ENCODE data around the gene SCML1. TPM values are rescaled to one million over a fixed set of nuclear protein-coding genes. Genes with fewer than 3 reads are reported as not detected.

Gene SCML1
- total RNA-seq, 1 experiment from 2014 or later, result 2.7 TPM

- RAD21 ChIA-PET (ENCODE audit: low non-redundant PET in 1 of 2, low total read pairs in 2 of 2, uncharacterized antibody in 2 of 2, unreplicated experiment in 2 of 2), result no interaction called here
- Histone ChIP-seq H4K20me1 (ENCODE audit: insufficient read depth) (no peaks in the 10 kb centered on the region), H3K4me1 (ENCODE audit: control insufficient read depth in 1 of 2, insufficient read depth in 2 of 2, low read length in 2 of 2) (no peaks in the 10 kb centered on the region), H3K27me3 (ENCODE audit: insufficient read depth, low read length) (no peaks in the 10 kb centered on the region), H3K36me3 (ENCODE audit: control insufficient read depth in 1 of 2, insufficient read depth in 2 of 2, low read length in 2 of 2) (no peaks in the 10 kb centered on the region), H3K4me3 (replicated peaks in 1 of 2; ENCODE audit: low read depth in 1 of 2, low read length in 2 of 2) (no peak overlapping the region), H3K9me2 (ENCODE audit: insufficient read depth) (no peaks in the 10 kb centered on the region), H2AFZ (ENCODE audit: low read depth, low read length, poor library complexity, severe bottlenecking) (no peak overlapping the region), H3K4me2 (ENCODE audit: low read length) (no peak overlapping the region), H3K9ac (ENCODE audit: low read length) (no peak overlapping the region), H3K79me2 (ENCODE audit: insufficient read depth, low read length) (no peaks in the 10 kb centered on the region), H3K9me3 (ENCODE audit: control insufficient read depth in 1 of 2, insufficient read depth in 1 of 2, low read depth in 1 of 2, low read length in 2 of 2) (no peaks in the 10 kb centered on the region), H3K27ac (ENCODE audit: low read depth, low read length) (no peak overlapping the region)
- ATAC-seq (no peak), DNase-seq (ENCODE audit: low read depth, low spot score) (no peak)
- intact Hi-C loops (cut with micrococcal nuclease), result no loop called here
- no TSS peak for BruUV-seq (replicated peaks)
- CTCF ChIA-PET, result no interaction called here
- POLR2A ChIA-PET, result no interaction called here
- TF ChIP-seq CEBPB (IDR thresholded peaks at IDR 0.05; ENCODE audit: low read depth), result no peak
- TF ChIP-seq TCF7L2 (IDR thresholded peaks at IDR 0.05; ENCODE audit: borderline replicate concordance, extremely low read depth, insufficient read depth, insufficient read length), result no peak
- TF ChIP-seq FOSL1 (IDR thresholded peaks at IDR 0.05; ENCODE audit: low read depth), result no peak
- TF ChIP-seq, protein P1, sequence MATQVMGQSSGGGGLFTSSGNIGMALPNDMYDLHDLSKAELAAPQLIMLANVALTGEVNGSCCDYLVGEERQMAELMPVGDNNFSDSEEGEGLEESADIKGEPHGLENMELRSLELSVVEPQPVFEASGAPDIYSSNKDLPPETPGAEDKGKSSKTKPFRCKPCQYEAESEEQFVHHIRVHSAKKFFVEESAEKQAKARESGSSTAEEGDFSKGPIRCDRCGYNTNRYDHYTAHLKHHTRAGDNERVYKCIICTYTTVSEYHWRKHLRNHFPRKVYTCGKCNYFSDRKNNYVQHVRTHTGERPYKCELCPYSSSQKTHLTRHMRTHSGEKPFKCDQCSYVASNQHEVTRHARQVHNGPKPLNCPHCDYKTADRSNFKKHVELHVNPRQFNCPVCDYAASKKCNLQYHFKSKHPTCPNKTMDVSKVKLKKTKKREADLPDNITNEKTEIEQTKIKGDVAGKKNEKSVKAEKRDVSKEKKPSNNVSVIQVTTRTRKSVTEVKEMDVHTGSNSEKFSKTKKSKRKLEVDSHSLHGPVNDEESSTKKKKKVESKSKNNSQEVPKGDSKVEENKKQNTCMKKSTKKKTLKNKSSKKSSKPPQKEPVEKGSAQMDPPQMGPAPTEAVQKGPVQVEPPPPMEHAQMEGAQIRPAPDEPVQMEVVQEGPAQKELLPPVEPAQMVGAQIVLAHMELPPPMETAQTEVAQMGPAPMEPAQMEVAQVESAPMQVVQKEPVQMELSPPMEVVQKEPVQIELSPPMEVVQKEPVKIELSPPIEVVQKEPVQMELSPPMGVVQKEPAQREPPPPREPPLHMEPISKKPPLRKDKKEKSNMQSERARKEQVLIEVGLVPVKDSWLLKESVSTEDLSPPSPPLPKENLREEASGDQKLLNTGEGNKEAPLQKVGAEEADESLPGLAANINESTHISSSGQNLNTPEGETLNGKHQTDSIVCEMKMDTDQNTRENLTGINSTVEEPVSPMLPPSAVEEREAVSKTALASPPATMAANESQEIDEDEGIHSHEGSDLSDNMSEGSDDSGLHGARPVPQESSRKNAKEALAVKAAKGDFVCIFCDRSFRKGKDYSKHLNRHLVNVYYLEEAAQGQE (IDR thresholded peaks at IDR 0.05; ENCODE audit: low read depth), result no peak
- no peak for TF ChIP-seq CBX3 (IDR thresholded peaks at IDR 0.05; ENCODE audit: low read depth)
- no peak for TF ChIP-seq POLR2A (IDR thresholded peaks at IDR 0.05; ENCODE audit: borderline replicate concordance, extremely low read depth, insufficient read depth, insufficient read length)
- TF ChIP-seq POLR2AphosphoS5 (IDR thresholded peaks at IDR 0.05; ENCODE audit: low read depth, low read length), result no peak
- TF ChIP-seq MAX (IDR thresholded peaks at IDR 0.05), result no peak
- TF ChIP-seq JUND (IDR thresholded peaks at IDR 0.05), result no peak
- TF ChIP-seq, protein P2, sequence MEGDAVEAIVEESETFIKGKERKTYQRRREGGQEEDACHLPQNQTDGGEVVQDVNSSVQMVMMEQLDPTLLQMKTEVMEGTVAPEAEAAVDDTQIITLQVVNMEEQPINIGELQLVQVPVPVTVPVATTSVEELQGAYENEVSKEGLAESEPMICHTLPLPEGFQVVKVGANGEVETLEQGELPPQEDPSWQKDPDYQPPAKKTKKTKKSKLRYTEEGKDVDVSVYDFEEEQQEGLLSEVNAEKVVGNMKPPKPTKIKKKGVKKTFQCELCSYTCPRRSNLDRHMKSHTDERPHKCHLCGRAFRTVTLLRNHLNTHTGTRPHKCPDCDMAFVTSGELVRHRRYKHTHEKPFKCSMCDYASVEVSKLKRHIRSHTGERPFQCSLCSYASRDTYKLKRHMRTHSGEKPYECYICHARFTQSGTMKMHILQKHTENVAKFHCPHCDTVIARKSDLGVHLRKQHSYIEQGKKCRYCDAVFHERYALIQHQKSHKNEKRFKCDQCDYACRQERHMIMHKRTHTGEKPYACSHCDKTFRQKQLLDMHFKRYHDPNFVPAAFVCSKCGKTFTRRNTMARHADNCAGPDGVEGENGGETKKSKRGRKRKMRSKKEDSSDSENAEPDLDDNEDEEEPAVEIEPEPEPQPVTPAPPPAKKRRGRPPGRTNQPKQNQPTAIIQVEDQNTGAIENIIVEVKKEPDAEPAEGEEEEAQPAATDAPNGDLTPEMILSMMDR (IDR thresholded peaks at IDR 0.05 in 2 of 3, conservative IDR thresholded peaks at IDR 0.05 in 1 of 3; ENCODE audit: borderline replicate concordance in 1 of 3, insufficient read depth in 1 of 3, low read depth in 2 of 3, low read length in 2 of 3), result no peak
- TF ChIP-seq SRF (IDR thresholded peaks at IDR 0.05; ENCODE audit: low read depth), result no peak
- TF ChIP-seq ATF3 (IDR thresholded peaks at IDR 0.05), result no peak
- TF ChIP-seq YY1 (IDR thresholded peaks at IDR 0.05; ENCODE audit: extremely low read depth, insufficient replicate concordance, low read depth, low read length), result no peak
- no peak for TF ChIP-seq EZH2 (IDR thresholded peaks at IDR 0.05)
- TF ChIP-seq RAD21 (IDR thresholded peaks at IDR 0.05; ENCODE audit: low read depth), result no peak
- no peak for TF ChIP-seq ZNF274 (IDR thresholded peaks at IDR 0.05; ENCODE audit: low read depth, low read length)
- no peak for TF ChIP-seq SP1 (IDR thresholded peaks at IDR 0.05; ENCODE audit: low read depth)
Measured at GRCh38 chrX:17710871-17711301, 26.4 kb upstream of the SCML1 start.

Measured in HCT116 (cell line).